SU-DHL-6 (cell line): Measurements from ENCODE around the gene EVL.

ENCODE experiments used
- CTCF ChIP-seq: fragments of 200-600 bp; sonication (generic); IDR thresholded peaks from one replicate; pipeline ENCODE4 v1.5.1; 2017; ENCODE audit warnings: antibody characterized with exemption, mild to moderate bottlenecking, low read length, moderate library complexity; ENCODE audit not compliant: insufficient read depth, poor library complexity, severe bottlenecking
- EZH2phosphoT487 ChIP-seq: fragments of 200-600 bp; sonication (generic), shearing (Covaris generic); conservative IDR thresholded peaks from 2 replicates; pipeline ENCODE4 v1.6.1; 2018; ENCODE audit warnings: mild to moderate bottlenecking, antibody characterized with exemption, low read length, moderate library complexity, mixed read lengths

GRCh38 chr14:100152091-100152490, 86.9 kb downstream of the EVL start:
- TF ChIP-seq CTCF (no peak), EZH2phosphoT487 (no peak)
